RWPE2 (cell line): Measurements from ENCODE around the gene CAPSL.
A peak's percentile ranks its signal among the peaks of the same experiment; 100 is the strongest.

ENCODE experiments used
- ATAC-seq: fragments of 200-7000 bp; cut with Tn5 transposase; 3 replicates; pipeline ENCODE4 v1.9.1; 2021; ENCODE audit warnings: low read depth
- DNase-seq: peaks from one replicate; pipeline ENCODE4 v3.0.0-alpha.2; 2020; ENCODE audit warnings: low spot score
- H3K27ac ChIP-seq: fragments of 450-650 bp; 2 replicates; pipeline ENCODE4 v1.5.1; 2017; ENCODE audit warnings: mild to moderate bottlenecking; ENCODE audit not compliant: poor library complexity, severe bottlenecking
- H3K27me3 ChIP-seq: fragments of 250-450 bp; sonication (Bioruptor Pico); 2 replicates; pipeline ENCODE4 v1.5.1; 2021; ENCODE audit warnings: mild to moderate bottlenecking, moderate library complexity; ENCODE audit not compliant: insufficient read depth, poor library complexity, severe bottlenecking
- H3K36me3 ChIP-seq: fragments of 250-450 bp; sonication (Bioruptor Pico); 2 replicates; pipeline ENCODE4 v1.5.1; 2020; ENCODE audit warnings: low read depth, mild to moderate bottlenecking, moderate library complexity
- H3K4me1 ChIP-seq: fragments of 250-450 bp; sonication (Bioruptor Pico); 2 replicates; pipeline ENCODE4 v1.5.1; 2021; ENCODE audit warnings: mild to moderate bottlenecking, moderate library complexity; ENCODE audit not compliant: insufficient read depth, poor library complexity, severe bottlenecking
- H3K4me3 ChIP-seq: fragments of 250-450 bp; sonication (Bioruptor Pico); 2 replicates; pipeline ENCODE4 v1.5.1; 2021; ENCODE audit warnings: mild to moderate bottlenecking, moderate library complexity; ENCODE audit not compliant: severe bottlenecking
- H3K9me3 ChIP-seq: fragments of 250-450 bp; sonication (Bioruptor Pico); 2 replicates; pipeline ENCODE4 v1.5.1; 2021; ENCODE audit warnings: mild to moderate bottlenecking, moderate library complexity; ENCODE audit not compliant: severe bottlenecking
- CTCF ChIP-seq: fragments of 450-650 bp; IDR thresholded peaks from one replicate; pipeline ENCODE4 v1.5.1; 2017; ENCODE audit warnings: mild to moderate bottlenecking, moderate library complexity; ENCODE audit not compliant: poor library complexity, severe bottlenecking

Gene CAPSL

DNA sequence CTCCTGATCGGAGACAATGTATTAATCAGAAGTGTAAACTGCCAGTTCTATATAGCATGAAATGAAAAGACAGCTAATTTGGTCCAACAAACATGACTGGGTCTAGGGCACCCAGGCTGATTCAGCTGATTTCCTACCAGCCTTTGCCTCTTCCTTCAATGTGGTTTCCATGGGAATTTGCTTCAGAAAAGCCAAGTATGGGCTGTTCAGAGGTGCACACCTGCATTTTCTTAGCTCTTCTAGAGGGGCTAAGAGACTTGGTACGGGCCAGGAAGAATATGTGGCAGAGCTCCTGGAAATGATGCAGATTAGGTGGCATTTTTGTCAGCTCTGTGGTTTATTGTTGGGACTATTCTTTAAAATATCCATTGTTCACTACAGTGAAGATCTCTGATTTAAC is 59.3 kb downstream of the CAPSL start:
- ATAC-seq (no peak), DNase-seq (no peak)
- Histone ChIP-seq H3K36me3 (no peaks in the 10 kb centered on the region), H3K4me1 (peaks cover 12% of the 10 kb centered on the region), H3K27ac (no peak overlapping the region), H3K4me3 (no peak overlapping the region), H3K27me3 (no peaks in the 10 kb centered on the region), H3K9me3 (no peaks in the 10 kb centered on the region)
- no peak for TF ChIP-seq CTCF

GRCh38 chr5:35878079-35878478 is 60.3 kb downstream of the CAPSL start:
- H3K4me3 ChIP-seq, result no peak overlapping the region
- H3K4me1 ChIP-seq, result peaks cover 5% of the 10 kb centered on the region
- ATAC-seq (no peak), DNase-seq (no peak)
- H3K36me3 ChIP-seq, result no peaks in the 10 kb centered on the region
- TF ChIP-seq CTCF, result no peak
- no peaks in the 10 kb centered on the region for H3K27me3 ChIP-seq
- H3K9me3 ChIP-seq, result no peaks in the 10 kb centered on the region
- H3K27ac ChIP-seq, result no peak overlapping the region

GRCh38 chr5:35877655-35878054 is 60.8 kb downstream of the CAPSL start:
- ATAC-seq, result no peak
- DNase-seq, result no peak
- Histone ChIP-seq H3K36me3 (no peaks in the 10 kb centered on the region), H3K4me1 (peaks cover 5% of the 10 kb centered on the region), H3K27me3 (no peaks in the 10 kb centered on the region), H3K9me3 (no peaks in the 10 kb centered on the region), H3K4me3 (no peak overlapping the region), H3K27ac (peak overlapping the region; percentile 15)
- TF ChIP-seq CTCF, result no peak

GRCh38 chr5:35876922-35877321 is 61.5 kb downstream of the CAPSL start:
- H3K4me1 ChIP-seq, result peaks cover 5% of the 10 kb centered on the region
- H3K36me3 ChIP-seq, result no peaks in the 10 kb centered on the region
- no peak overlapping the region for H3K4me3 ChIP-seq
- H3K9me3 ChIP-seq, result no peaks in the 10 kb centered on the region
- DNase-seq (no peak), ATAC-seq (peak; percentile 94)
- peak overlapping the region; percentile 15 for H3K27ac ChIP-seq
- no peak for TF ChIP-seq CTCF
- H3K27me3 ChIP-seq, result no peaks in the 10 kb centered on the region

DNA sequence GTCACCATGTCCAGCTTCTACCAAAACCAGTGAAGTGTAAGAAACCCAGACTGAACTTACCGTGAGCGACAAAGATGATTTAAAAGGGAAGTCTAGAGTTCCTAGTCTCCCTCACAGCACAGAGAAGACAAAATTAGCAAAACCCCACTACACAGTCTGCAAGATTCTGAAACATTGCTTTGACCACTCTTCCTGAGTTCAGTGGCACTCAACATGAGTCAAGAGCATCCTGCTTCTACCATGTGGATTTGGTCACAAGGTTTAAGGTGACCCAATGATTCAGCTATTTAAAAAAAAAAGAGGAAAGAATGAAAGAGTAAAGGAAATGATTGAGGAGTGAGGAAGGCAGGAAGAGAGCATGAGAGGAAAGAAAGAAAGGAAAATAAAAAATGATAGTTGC is 62.0 kb downstream of the CAPSL start:
- H3K4me3 ChIP-seq, result no peak overlapping the region
- no peaks in the 10 kb centered on the region for H3K36me3 ChIP-seq
- peak overlapping the region; percentile 15 for H3K27ac ChIP-seq
- ATAC-seq (no peak), DNase-seq (no peak)
- H3K27me3 ChIP-seq, result no peaks in the 10 kb centered on the region
- no peaks in the 10 kb centered on the region for H3K9me3 ChIP-seq
- TF ChIP-seq CTCF, result no peak
- H3K4me1 ChIP-seq, result peaks cover 5% of the 10 kb centered on the region
